ENCODE measurements around the gene PDE4D. TPM values are rescaled to one million over a fixed set of nuclear protein-coding genes. Genes with fewer than 3 reads are reported as not detected.

Gene PDE4D
- polyA plus RNA-seq, 1 donor (not counting 4 experiments of a cell fraction or from before 2014, with no cell fraction given), result 3.6 TPM

DNA sequence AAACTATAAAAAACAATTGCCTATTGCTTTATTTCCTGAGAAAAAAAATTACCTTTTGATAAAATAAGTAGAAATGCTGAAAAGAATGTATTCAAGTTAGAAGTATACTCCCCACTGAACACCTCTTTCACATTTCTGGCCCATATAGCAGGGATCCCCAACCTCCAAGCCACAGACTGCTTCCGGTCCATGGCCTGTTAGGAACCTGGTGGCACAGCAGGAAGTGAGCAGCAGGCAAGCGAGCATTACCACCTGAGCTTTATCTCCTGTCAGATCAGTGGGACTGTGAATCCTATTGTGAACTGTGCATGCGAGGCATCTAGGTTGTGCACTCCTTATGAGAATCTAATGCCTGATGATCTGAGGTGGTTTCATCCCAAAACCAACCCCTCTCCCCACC lies 746.8 kb downstream of the PDE4D start:
- H3K4me2 ChIP-seq (ENCODE audit: control insufficient read depth, extremely low read depth, insufficient read depth, low read depth, low read length), result no peak overlapping the region
- no peaks in the 10 kb centered on the region for H3K4me1 ChIP-seq (ENCODE audit: control insufficient read depth, extremely low read depth, insufficient read depth, low read length)
- no peak overlapping the region for H3K27ac ChIP-seq (ENCODE audit: control insufficient read depth, insufficient read depth, low read length)
- no peak overlapping the region for H3K4me3 ChIP-seq (ENCODE audit: control insufficient read depth in 2 of 3, extremely low read depth in 1 of 3, insufficient read depth in 2 of 3, low read depth in 1 of 3, low read length in 3 of 3)
- H3K9me3 ChIP-seq (ENCODE audit: control insufficient read depth, low read depth, low read length), result no peaks in the 10 kb centered on the region
- H3K9me1 ChIP-seq (ENCODE audit: control insufficient read depth, extremely low read depth, insufficient read depth, low read length), result no peaks in the 10 kb centered on the region
- H3K27me3 ChIP-seq (ENCODE audit: control insufficient read depth, extremely low read depth, insufficient read depth, low read length), result no peaks in the 10 kb centered on the region
- FAIRE-seq (no peak), DNase-seq (ENCODE audit: low read depth, low spot score) (no peak)
- H3K79me2 ChIP-seq (ENCODE audit: control insufficient read depth, insufficient read depth, low read length), result no peaks in the 10 kb centered on the region
- H3K9ac ChIP-seq (ENCODE audit: control insufficient read depth, extremely low read depth, insufficient read depth, low read length), result no peak overlapping the region
- TF ChIP-seq, protein P1, sequence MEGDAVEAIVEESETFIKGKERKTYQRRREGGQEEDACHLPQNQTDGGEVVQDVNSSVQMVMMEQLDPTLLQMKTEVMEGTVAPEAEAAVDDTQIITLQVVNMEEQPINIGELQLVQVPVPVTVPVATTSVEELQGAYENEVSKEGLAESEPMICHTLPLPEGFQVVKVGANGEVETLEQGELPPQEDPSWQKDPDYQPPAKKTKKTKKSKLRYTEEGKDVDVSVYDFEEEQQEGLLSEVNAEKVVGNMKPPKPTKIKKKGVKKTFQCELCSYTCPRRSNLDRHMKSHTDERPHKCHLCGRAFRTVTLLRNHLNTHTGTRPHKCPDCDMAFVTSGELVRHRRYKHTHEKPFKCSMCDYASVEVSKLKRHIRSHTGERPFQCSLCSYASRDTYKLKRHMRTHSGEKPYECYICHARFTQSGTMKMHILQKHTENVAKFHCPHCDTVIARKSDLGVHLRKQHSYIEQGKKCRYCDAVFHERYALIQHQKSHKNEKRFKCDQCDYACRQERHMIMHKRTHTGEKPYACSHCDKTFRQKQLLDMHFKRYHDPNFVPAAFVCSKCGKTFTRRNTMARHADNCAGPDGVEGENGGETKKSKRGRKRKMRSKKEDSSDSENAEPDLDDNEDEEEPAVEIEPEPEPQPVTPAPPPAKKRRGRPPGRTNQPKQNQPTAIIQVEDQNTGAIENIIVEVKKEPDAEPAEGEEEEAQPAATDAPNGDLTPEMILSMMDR (optimal IDR thresholded peaks at IDR 0.05 in 1 of 3, IDR thresholded peaks at IDR 0.05 in 1 of 3, conservative IDR thresholded peaks at IDR 0.05 in 1 of 3; ENCODE audit: extremely low read depth in 1 of 3, insufficient read depth in 2 of 3, low read length in 3 of 3), result no peak
- TF ChIP-seq EZH2 (IDR thresholded peaks at IDR 0.05; ENCODE audit: low read length), result no peak
- dilution Hi-C loops (cut with MboI; ENCODE audit: extremely low pct_ligation_motif_present, low sequenced_read_pairs), result no loop called here
- H2AFZ ChIP-seq (ENCODE audit: control insufficient read depth, low read length), result no peak overlapping the region
- H4K20me1 ChIP-seq (ENCODE audit: control insufficient read depth, extremely low read depth, insufficient read depth, low read length), result no peaks in the 10 kb centered on the region
- no peaks in the 10 kb centered on the region for H3K36me3 ChIP-seq (ENCODE audit: control insufficient read depth in 2 of 2, extremely low read depth in 1 of 2, insufficient read depth in 2 of 2, low read length in 2 of 2)

DNA sequence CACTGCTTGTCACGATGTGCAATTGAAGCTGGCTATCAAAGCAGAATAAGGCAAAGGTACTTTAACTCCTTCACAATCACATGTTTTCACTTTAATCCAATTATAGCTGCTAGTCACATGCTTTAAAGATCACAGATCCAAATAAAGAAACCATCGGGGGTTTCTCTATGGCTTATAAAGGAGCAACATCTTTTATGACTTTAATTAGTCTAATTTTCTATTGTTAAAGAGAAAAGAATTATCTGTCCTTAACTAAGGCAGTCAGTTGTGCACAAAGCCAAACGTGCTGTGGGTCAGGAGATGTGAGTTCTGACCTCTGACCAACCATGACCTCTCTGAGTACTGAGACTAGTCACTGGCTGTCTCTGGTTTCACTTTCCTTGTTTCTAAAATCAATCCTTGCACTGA lies 749.6 kb downstream of the PDE4D start:
- H3K9ac ChIP-seq (ENCODE audit: control insufficient read depth, extremely low read depth, insufficient read depth, low read length), result no peak overlapping the region
- H3K27ac ChIP-seq (ENCODE audit: control insufficient read depth, insufficient read depth, low read length), result no peak overlapping the region
- no peaks in the 10 kb centered on the region for H3K9me1 ChIP-seq (ENCODE audit: control insufficient read depth, extremely low read depth, insufficient read depth, low read length)
- no peak overlapping the region for H2AFZ ChIP-seq (ENCODE audit: control insufficient read depth, low read length)
- H3K36me3 ChIP-seq (ENCODE audit: control insufficient read depth in 2 of 2, extremely low read depth in 1 of 2, insufficient read depth in 2 of 2, low read length in 2 of 2), result no peaks in the 10 kb centered on the region
- DNase-seq (ENCODE audit: low read depth, low spot score), result no peak
- FAIRE-seq, result no peak
- no peak overlapping the region for H3K4me3 ChIP-seq (ENCODE audit: control insufficient read depth in 2 of 3, extremely low read depth in 1 of 3, insufficient read depth in 2 of 3, low read depth in 1 of 3, low read length in 3 of 3)
- TF ChIP-seq, protein P1 (optimal IDR thresholded peaks at IDR 0.05 in 1 of 3, IDR thresholded peaks at IDR 0.05 in 1 of 3, conservative IDR thresholded peaks at IDR 0.05 in 1 of 3; ENCODE audit: extremely low read depth in 1 of 3, insufficient read depth in 2 of 3, low read length in 3 of 3), result no peak
- no peak for TF ChIP-seq EZH2 (IDR thresholded peaks at IDR 0.05; ENCODE audit: low read length)
- H3K79me2 ChIP-seq (ENCODE audit: control insufficient read depth, insufficient read depth, low read length), result no peaks in the 10 kb centered on the region
- no peaks in the 10 kb centered on the region for H4K20me1 ChIP-seq (ENCODE audit: control insufficient read depth, extremely low read depth, insufficient read depth, low read length)
- H3K4me2 ChIP-seq (ENCODE audit: control insufficient read depth, extremely low read depth, insufficient read depth, low read depth, low read length), result no peak overlapping the region
- H3K4me1 ChIP-seq (ENCODE audit: control insufficient read depth, extremely low read depth, insufficient read depth, low read length), result no peaks in the 10 kb centered on the region
- dilution Hi-C loops (cut with MboI; ENCODE audit: extremely low pct_ligation_motif_present, low sequenced_read_pairs), result no loop called here
- H3K27me3 ChIP-seq (ENCODE audit: control insufficient read depth, extremely low read depth, insufficient read depth, low read length), result no peaks in the 10 kb centered on the region
- H3K9me3 ChIP-seq (ENCODE audit: control insufficient read depth, low read depth, low read length), result no peaks in the 10 kb centered on the region
